Medulla oblongata (tissue), 1 donor: ENCODE measurements around the gene TBC1D8.

Experiments
- DNase-seq: peaks from one replicate; pipeline ENCODE4 v3.0.0-alpha.2; 2015; ENCODE audit errors: extremely low spot score

Gene TBC1D8

GRCh38 chr2:101112772-101113157 lies 38.4 kb downstream of the TBC1D8 start:
- DNase-seq: peak; percentile 41

GRCh38 chr2:101111917-101112771 lies 39.0 kb downstream of the TBC1D8 start:
- no peak for DNase-seq

GRCh38 chr2:101111262-101111838 lies 39.8 kb downstream of the TBC1D8 start:
- no peak for DNase-seq

DNA sequence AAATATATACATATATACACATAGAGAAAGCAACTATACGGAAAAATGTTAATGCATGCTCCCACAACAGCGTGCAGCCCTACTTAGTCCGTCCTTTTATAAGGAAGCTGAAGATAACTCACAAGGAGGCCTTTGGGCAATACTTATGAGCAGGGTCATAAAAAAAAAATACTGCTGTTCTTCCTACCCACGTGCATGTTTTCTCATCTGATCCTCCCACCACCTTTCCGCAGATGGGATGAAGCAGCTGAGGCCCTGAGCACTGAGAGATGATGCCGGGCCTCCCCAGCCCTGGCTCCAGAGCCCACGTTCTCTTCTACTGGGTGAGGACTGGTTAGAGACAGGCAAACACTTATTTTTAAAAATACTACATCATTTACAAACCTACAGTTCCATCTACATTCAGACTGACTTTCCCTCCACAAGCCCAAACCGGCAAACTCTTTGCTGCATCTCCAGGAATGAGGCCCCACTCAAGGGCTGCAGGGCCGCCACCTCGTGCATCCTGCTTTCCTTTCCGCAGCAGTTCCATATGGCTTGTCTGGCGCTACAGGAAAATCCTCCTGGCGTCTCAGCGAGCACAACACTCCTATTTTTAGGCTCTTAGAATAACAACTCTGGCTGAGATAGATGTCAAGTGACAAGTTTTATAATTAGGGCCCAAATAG lies 41.6 kb downstream of the TBC1D8 start:
- no peak for DNase-seq

GRCh38 chr2:101108357-101108756 lies 42.8 kb downstream of the TBC1D8 start:
- DNase-seq: no peak

DNA sequence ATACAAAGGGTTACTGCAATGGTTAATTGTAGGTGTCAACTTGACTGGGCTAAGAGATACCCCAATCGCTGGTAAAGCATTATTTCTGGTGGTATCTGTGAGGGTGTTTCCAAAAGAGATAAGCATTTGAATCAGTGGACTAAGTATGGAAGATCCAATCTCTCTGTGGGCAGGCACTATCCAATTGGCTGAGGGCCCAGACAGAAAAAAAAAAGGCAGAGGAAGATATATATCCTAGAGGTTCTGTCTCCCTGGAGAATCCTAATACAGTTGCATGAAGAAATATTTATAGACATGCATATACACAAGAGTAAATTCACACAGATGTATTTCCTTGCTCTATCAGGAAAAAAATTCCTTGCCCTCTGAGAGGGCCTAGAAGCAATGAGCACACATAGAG lies 43.9 kb downstream of the TBC1D8 start:
- no peak for DNase-seq

- no peak for DNase-seq
Measured at GRCh38 chr2:101106453-101107181, 44.6 kb downstream of the TBC1D8 start.

- no peak for DNase-seq
Measured at GRCh38 chr2:101105654-101106053, 45.5 kb downstream of the TBC1D8 start.

DNA sequence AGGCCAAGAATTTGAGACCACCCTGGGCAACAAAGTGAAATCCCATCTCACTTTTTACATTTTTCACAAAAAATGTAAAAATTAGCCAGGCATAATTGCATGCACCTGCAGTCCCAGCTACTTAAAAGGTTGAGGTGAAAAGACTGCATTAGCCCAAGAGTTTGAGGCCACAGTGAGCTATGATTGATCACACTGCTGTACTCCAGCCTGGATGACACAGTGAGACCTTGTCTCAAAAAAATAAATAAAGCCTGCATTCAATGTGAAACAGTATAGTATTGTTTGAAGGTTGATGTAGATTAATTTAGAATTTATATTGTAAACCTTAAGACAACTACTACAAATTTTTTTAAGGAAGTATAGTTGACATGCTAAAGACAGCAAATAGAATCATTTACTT lies 53.5 kb downstream of the TBC1D8 start:
- no peak for DNase-seq

- no peak for DNase-seq
Measured at GRCh38 chr2:101096619-101097142, 54.5 kb downstream of the TBC1D8 start.

GRCh38 chr2:101094351-101094750 lies 56.8 kb downstream of the TBC1D8 start:
- no peak for DNase-seq

DNA sequence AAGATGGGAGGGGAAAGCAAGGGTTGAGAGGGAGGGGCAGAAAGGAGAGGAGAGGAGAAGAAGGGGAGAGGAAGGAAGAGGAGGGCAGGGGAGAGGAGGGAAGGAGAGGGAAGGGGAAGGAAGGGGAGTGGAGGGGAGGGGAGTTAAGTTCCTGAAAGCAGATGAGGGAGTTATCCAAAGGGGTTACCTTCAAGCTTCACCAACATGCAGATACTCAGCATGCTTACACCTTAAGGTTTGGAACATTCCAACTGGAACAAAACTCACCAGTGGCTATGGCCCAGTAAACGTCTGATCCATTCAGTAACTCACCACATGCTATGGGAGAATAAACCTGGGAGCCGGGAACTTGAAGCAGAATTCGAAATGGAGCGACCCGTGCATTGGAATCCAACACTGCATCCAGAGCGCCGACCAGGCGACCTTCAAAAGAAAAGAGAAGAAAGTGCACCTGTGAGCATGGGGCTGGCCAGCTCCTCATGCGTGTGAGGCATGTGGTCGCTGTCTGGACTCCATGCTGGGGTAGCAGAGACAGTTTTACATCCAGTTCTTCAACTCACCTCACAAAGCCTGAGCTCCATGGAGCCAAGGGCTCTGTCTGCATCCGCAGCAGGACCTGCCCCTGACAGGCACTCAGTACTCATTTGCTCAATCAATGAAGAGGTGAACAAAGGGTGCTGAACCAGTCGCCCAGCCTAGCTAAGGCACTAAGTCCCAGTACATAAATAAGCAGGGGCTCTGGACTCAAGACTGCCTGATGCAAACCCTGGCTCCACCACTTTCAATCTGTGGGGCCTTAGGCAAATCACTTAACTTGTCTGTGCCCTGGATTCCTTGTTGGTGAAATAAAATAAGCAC lies 61.0 kb downstream of the TBC1D8 start:
- no peak for DNase-seq

- no peak for DNase-seq
Measured at GRCh38 chr2:101089419-101089818, 61.8 kb downstream of the TBC1D8 start.

- no peak for DNase-seq
Measured at GRCh38 chr2:101087638-101088037, 63.5 kb downstream of the TBC1D8 start.

DNA sequence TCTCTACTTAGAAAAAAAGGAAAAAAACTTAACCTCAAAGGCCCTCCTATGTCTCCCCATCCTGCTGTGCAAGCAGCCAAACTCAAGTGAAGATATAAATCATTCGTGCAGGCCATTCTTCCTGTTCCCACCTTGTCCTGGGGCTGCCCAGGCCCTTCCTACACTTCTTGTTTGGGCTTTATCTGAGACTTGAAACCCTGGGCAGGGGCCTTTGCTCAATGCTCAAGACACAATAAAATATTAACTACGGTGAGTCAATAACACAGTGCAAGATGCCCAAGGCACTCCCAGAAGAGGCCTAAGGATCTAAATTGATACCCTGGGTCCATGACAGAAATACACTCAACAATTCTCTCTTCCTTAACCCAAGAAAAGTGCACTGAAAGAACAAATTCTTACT lies 67.6 kb downstream of the TBC1D8 start:
- DNase-seq: no peak

GRCh38 chr2:101082998-101083397 lies 68.2 kb downstream of the TBC1D8 start:
- DNase-seq: no peak

GRCh38 chr2:101081375-101081907 lies 69.7 kb downstream of the TBC1D8 start:
- no peak for DNase-seq

DNA sequence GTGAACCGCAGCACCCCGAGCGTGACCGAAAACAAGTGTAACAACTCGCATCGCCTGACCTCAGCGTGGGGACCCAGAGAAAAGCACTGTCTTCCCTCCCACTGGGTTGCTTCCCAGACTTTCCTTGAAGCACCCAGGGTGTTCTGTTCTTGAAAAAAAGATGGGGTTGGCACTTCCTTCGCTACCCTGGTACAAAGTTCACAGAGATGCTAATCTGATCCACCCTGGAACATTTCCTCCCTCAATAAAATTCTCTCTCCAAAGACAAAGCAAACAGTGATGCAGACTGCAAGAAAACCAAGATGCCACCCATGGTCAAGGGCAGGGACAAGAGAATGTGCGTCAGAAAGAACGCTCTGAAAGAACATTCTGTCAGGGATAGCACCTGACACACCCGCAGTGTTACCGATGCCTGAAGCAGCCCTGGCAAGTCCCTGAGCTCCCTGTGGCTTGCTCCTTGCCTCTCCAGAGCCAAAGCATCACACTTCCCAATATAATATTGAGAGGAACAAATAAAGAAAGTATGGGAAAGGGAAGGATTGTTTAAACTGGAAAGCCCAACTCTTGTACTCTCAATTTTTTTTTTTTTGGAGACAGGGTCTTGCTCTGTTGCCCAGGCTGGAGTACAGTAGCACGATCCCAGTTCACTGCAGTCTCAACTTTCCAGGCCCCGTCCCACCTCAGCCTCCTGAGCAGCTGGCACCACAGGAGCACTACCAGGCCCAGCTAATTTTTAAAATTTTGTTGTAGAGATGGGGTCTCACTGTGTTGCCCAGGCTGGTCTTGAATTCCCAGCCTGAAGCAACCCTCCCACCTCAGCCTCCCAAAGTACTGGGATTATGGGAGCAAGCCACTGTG lies 70.7 kb downstream of the TBC1D8 start:
- no peak for DNase-seq

- DNase-seq: no peak
Measured at GRCh38 chr2:101076581-101076980, 74.6 kb downstream of the TBC1D8 start.
